ENCODE measurements around the gene ARHGAP15. TPM values are rescaled to one million over a fixed set of nuclear protein-coding genes. Genes with fewer than 3 reads are reported as not detected.

ARHGAP15 gene
- total RNA-seq, 2 experiments from 2014 or later: 71.3 to 72.8 TPM

GRCh38 chr2:143146815-143147530 lies 17.8 kb downstream of the ARHGAP15 start:
- ChIA-PET POLR2A (no interaction called here), CTCF (interaction anchor here (2.4 to 2.5 kb wide), 2 partner anchors 15 to 36 kb away, joined by 8 to 11 read pairs; no protein-coding TSS in a partner anchor)
- intact Hi-C loops (cut with micrococcal nuclease): no loop called here
- Mint-ChIP-seq H3K27me3 (no peaks in the 10 kb centered on the region), H3K4me1 (ENCODE audit: low read depth) (peaks cover 80% of the 10 kb centered on the region), H3K4me3 (no peak overlapping the region), H3K9me3 (no peaks in the 10 kb centered on the region), H3K36me3 (ENCODE audit: low read depth) (peaks cover 24% of the 10 kb centered on the region), H3K27ac (peak overlapping the region; percentile 35)
- TF ChIP-seq, protein P1, sequence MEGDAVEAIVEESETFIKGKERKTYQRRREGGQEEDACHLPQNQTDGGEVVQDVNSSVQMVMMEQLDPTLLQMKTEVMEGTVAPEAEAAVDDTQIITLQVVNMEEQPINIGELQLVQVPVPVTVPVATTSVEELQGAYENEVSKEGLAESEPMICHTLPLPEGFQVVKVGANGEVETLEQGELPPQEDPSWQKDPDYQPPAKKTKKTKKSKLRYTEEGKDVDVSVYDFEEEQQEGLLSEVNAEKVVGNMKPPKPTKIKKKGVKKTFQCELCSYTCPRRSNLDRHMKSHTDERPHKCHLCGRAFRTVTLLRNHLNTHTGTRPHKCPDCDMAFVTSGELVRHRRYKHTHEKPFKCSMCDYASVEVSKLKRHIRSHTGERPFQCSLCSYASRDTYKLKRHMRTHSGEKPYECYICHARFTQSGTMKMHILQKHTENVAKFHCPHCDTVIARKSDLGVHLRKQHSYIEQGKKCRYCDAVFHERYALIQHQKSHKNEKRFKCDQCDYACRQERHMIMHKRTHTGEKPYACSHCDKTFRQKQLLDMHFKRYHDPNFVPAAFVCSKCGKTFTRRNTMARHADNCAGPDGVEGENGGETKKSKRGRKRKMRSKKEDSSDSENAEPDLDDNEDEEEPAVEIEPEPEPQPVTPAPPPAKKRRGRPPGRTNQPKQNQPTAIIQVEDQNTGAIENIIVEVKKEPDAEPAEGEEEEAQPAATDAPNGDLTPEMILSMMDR (IDR thresholded peaks at IDR 0.05): no peak
- DNase-seq (no peak), ATAC-seq (no peak)

DNA sequence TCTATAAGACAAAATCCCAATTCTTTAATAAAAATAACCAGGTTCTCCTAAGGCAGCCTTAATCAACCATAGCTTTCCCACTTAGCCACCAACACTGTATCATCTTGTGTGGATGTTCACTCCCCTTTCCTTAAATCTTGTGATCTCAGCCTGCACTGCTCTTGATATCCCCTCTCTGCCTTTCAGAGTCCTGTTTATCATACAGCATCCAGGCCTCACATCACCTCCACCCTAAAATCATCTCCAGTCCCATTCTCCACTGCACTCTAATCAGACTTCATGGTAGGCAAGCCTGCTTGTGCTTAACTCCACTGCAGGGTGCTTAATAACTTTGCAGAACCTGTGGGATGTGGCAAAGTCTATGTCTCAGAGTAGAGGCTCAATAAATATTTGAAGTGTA lies 18.8 kb downstream of the ARHGAP15 start:
- no peak for ATAC-seq
- H3K27ac Mint-ChIP-seq: peak overlapping the region; percentile 84
- TF ChIP-seq, protein P1 (IDR thresholded peaks at IDR 0.05): no peak
- CTCF ChIA-PET: interaction anchor here (1.3 to 1.4 kb wide), 5 partner anchors 14 to 113 kb away, joined by 3 to 6 read pairs (median 4); no protein-coding TSS in a partner anchor
- H3K27me3 Mint-ChIP-seq: no peaks in the 10 kb centered on the region
- intact Hi-C loops (cut with micrococcal nuclease): no loop called here
- peak overlapping the region; percentile 14 for H3K4me3 Mint-ChIP-seq
- DNase-seq: no peak
- H3K4me1 Mint-ChIP-seq (ENCODE audit: low read depth): peaks cover 85% of the 10 kb centered on the region
- POLR2A ChIA-PET: interaction anchor here (0.6 to 2.2 kb wide), 6 partner anchors 10 to 108 kb away, joined by 3 to 11 read pairs (median 4); no protein-coding TSS in a partner anchor
- peaks cover 21% of the 10 kb centered on the region for H3K36me3 Mint-ChIP-seq (ENCODE audit: low read depth)
- H3K9me3 Mint-ChIP-seq: no peaks in the 10 kb centered on the region

GRCh38 chr2:143148757-143149156 lies 19.5 kb downstream of the ARHGAP15 start:
- Mint-ChIP-seq H3K4me1 (ENCODE audit: low read depth) (peaks cover 82% of the 10 kb centered on the region), H3K9me3 (no peaks in the 10 kb centered on the region), H3K27me3 (no peaks in the 10 kb centered on the region), H3K36me3 (ENCODE audit: low read depth) (peaks cover 16% of the 10 kb centered on the region), H3K27ac (peak overlapping the region; percentile 84), H3K4me3 (peak overlapping the region; percentile 40)
- CTCF ChIA-PET: interaction anchor here (1.0 to 1.4 kb wide), 6 partner anchors 12 to 113 kb away, joined by 3 to 6 read pairs (median 4); no protein-coding TSS in a partner anchor
- TF ChIP-seq, protein P1 (IDR thresholded peaks at IDR 0.05): no peak
- intact Hi-C loops (cut with micrococcal nuclease): no loop called here
- ATAC-seq: peak; percentile 8
- DNase-seq: no peak
- POLR2A ChIA-PET: interaction anchor here (0.6 to 2.2 kb wide), 5 partner anchors 11 to 107 kb away, joined by 3 to 11 read pairs (median 4); no protein-coding TSS in a partner anchor

GRCh38 chr2:143150287-143150686 lies 21.1 kb downstream of the ARHGAP15 start:
- Mint-ChIP-seq H3K36me3 (ENCODE audit: low read depth) (peaks cover 13% of the 10 kb centered on the region), H3K27me3 (no peaks in the 10 kb centered on the region), H3K27ac (peak overlapping the region; percentile 86), H3K4me3 (peak overlapping the region; percentile 58), H3K9me3 (no peaks in the 10 kb centered on the region), H3K4me1 (ENCODE audit: low read depth) (peaks cover 80% of the 10 kb centered on the region)
- ChIA-PET CTCF (interaction anchor here (4.1 kb wide), 1 partner anchor 11 kb away, joined by 16 read pairs; no protein-coding TSS in a partner anchor), POLR2A (interaction anchor here (1.0 kb wide), 1 partner anchor 105 kb away, joined by 3 read pairs; no protein-coding TSS in a partner anchor)
- TF ChIP-seq, protein P1 (IDR thresholded peaks at IDR 0.05): no peak
- ATAC-seq (no peak), DNase-seq (no peak)
- intact Hi-C loops (cut with micrococcal nuclease): no loop called here
